HG03196 (cell line): ENCODE results near the gene SIPA1L3.
"Not testable (repeated sequence)": the region's sequence is repeated elsewhere in the genome, so short reads cannot be mapped to it uniquely, and the experiment has no call there.

ENCODE experiments used
- ATAC-seq: cut with Tn5 transposase; IDR thresholded peaks from one replicate; pipeline ENCODE4 v1.9.1; 2021; ENCODE audit not compliant: unreplicated experiment

The SIPA1L3 gene

DNA sequence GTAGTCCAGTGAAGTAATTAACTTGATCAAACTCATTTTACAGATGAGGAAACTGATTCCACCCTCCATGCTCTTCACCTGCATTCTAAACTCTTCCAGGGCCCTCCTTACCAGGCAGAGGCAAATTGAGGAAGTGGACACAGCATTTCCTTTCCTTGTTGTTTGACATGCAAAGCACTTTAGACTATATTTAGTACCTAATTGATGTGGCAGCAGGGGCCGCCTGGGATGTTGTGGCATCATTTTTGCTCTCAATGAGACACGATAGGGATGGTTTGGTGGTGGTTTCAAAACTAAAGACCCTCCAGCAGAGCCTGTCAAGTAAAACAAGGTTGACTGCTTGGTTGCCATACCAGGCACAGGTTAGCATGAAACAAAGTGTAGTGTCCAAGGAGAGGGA, 7.9 kb downstream of the SIPA1L3 start:
- peak; percentile 58 for ATAC-seq

DNA sequence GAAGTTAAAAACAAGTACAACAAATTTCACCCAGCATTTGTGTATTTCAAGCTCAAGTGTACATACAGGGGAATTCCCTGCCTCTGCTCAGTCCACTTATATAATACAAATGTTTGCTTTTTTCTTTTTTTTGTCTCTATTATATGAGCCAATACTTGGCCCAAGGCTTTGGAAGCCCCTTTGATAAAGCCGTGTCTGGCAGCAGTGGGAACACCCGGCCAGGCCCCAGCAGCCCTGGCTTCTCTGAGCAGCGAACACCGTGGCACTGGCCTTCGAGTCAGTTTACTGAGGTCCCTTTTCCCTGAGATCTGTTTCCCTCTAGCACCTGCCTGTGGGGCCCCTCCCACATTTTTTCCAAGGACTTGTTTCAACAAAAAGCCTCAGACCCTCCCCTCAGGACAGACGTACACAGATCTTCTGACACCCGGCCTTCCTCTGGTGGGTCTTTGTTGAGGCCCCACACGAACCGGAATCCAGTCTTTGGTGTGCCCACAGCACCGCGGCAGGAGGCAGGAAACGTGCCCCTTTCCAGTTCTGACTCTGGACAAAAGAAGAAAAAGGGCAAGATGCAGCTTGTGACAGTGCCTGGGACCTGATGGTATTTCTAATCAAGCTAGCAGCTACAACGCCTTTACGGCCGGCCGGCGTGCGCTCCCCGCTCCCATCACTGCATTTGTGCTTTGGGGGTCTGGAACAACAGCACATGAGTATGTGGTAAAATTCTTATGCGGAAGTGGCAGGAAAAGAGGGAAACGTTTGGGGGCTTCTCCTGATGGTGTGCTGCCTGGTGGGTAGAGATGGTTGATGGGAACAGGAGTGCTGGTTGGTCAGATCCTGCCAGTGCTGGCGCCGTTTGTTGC, 13.8 kb downstream of the SIPA1L3 start:
- ATAC-seq: no peak

DNA sequence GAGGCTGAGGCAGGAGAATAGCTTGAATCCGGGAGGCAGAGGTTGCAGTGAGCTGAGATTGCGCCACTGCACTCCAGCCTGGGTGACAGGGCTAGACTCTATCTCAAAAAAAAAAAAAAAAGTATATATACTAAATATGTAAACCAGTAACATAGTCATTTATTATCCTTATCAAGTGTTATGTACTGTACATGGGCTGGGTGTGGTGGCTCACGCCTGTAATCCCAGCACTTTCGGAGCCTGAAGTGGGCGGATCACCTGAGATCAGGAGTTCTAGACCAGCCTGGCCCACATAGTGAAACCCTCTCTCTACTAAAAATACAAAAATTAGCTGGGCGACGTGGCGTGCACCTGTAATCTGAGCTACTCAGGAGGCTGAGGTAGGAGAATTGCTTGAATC, 17.6 kb downstream of the SIPA1L3 start:
- not testable (repeated sequence) for ATAC-seq

DNA sequence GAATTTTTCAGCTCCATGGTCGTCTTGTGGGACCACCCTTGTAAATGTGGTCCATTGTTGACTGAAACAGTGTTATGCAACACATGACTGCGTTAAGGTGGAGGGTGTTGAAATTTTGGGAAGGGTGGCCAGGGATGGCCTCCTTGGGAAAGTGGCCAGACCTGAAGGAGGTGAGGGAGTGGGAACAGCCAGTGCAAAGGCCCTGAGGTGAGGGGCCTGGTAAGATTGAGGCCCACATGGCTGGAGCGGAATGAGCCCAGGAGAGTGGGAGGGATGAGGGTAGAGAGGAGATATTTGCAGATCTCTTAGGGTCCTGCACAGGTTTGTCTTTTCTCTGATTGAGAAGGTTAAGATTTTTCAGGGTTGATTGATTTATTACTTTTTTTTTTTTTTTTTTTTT, 18.2 kb downstream of the SIPA1L3 start:
- ATAC-seq: no peak

DNA sequence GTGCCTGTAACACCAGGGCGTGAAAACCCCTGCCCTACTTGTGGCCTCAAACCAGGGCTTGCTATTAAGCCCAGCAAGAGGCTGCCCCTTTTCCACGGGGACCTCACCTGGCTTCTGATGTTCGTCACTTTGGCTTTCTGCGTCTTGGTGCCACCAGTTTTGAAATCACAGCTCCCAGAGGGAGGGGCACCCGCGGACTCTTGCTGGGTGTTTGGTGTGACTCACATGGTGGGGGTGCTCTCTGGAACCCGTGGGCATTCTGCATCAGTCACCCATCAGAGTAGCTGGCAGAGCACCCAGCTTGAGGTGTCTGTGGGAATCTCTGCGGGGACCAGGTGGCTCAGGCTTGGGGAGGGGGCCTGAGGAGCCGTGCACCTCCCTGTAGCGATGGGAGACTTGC, 19.2 kb downstream of the SIPA1L3 start:
- no peak for ATAC-seq

DNA sequence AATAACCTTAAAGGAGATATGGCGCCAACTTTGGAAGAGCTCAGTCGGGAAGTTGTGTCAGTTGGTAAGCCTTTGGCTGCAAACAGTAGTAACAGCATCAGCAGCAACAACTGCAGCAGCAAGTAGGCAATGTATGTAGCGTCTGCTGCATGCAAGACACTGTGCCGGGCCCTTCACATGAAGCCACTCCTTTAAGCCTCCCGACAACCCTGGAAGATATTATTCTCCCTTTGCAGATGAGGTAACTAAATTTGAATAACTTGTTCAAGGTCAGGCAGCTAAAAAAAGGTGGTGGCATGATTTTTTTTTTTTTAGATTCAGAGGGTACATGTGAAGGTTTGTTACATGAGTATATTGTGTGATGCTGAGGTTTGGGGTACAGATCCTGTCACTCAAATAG, 19.7 kb downstream of the SIPA1L3 start:
- no peak for ATAC-seq

DNA sequence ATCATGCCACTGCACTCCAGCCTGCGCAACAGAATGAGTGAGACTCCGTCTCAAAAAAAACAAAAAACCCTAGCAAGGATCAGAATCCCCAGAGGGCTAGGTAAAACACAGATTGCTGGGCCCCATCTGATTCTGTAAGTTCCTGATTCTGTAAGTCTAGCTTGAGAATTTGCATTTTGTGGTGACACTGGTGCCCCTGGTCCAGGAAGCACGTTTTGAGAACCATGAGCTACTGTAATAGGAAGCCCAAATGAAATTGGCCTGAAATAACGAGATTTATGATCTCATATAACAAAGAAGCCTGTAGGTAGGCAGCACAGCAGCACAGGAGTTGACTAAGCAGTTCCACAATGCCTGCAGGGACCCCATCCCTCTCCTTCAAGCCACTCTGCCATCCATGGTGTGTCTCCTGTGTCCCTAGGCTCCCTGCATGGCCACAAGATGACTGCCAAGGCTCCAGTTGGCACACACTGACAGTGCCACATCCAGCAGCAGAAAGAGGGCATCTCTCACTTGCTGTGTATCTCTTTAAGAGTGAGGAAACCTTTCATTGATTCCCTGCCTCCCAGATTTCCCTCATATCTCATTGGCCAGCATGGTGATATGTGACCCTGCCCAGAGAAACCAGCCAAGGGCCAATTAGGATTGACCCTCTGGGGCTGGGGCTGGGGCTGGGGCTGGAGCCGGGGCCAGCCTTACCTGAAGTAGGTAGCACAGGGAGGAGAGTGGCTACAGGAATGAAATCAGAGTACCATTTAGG, 21.7 kb downstream of the SIPA1L3 start:
- ATAC-seq: no peak

DNA sequence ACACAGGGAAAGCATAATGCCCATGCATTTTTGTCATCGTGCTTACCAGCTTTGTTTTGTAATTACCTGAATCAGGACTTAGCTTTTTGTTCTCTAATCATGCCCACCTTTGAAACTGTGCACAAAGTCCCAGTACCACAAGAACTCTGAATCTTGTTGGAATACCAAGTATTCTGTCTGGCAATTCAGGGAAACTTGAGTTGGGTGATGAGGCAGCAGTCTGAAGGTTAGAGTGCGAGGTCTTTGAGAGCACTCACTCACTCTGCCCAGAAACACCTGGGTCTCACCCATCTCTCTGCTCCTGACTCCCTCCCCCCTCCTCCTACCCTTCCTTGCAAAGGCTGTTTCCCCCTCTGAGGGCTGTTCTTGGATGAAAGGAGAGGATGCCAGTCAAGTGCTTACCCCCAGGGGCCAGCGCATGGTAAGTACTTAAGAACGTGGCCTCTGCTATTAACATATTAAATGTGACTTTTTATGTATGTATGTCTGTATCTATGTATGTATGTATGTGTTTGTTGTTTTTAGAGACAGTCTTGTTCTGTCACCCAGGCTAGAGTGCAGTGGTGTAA, 22.4 kb downstream of the SIPA1L3 start:
- ATAC-seq: no peak

DNA sequence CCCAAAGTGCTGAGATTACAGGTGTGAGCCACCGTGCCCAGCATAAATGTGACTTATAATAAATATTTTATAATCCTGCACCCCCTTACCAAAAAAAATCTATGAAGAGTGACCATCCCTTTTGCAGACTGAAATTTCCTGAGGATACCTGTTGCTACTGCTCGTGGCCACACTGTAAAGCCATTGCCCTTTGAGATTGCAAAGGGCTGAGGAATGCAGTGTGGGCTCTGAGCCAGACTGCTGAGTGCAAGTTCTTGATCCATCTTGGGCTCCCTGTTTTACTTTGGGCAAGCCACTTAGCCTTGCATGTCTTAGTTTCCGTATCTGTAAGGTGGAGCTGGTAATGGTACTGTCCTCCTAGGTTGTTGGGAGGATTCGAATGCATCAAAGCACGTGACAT, 23.4 kb downstream of the SIPA1L3 start:
- no peak for ATAC-seq

DNA sequence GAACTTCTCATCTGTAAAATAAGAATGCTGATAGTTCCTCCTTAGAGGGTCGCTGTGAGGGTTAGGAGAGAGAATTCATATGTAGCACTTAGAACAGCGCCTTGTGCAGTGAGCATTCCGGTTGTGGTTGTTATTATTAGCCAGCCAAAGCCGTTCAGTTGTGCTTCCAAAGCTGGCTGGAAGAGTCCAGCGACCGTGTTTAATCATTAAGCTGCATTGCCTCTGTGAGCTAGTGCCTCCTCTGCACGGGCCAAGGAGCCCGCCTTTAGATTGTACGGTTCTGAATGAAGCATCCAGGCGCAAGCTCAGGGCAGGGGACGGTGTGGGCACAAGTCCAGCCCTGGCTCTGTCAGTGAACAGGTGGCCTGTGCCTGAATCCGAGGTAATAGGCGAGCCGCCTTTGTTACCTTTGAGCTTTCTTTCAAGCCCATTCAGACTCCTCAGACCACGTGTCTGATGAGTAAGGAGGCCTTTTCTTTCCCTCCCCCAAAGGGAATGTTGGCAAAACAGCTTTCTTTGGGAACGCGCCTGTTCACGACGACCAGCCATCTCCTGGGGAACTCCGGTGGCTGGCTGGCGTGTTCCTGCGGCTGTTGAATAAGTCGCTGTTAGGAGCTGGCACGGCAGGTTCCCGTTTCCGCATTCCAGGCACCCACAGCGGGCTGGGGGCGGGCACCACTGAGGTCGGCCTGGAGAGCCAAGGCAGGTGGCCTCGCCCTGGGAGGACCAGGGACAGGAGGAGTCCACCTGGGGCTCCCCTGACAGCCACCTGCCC, 25.1 kb downstream of the SIPA1L3 start:
- no peak for ATAC-seq

DNA sequence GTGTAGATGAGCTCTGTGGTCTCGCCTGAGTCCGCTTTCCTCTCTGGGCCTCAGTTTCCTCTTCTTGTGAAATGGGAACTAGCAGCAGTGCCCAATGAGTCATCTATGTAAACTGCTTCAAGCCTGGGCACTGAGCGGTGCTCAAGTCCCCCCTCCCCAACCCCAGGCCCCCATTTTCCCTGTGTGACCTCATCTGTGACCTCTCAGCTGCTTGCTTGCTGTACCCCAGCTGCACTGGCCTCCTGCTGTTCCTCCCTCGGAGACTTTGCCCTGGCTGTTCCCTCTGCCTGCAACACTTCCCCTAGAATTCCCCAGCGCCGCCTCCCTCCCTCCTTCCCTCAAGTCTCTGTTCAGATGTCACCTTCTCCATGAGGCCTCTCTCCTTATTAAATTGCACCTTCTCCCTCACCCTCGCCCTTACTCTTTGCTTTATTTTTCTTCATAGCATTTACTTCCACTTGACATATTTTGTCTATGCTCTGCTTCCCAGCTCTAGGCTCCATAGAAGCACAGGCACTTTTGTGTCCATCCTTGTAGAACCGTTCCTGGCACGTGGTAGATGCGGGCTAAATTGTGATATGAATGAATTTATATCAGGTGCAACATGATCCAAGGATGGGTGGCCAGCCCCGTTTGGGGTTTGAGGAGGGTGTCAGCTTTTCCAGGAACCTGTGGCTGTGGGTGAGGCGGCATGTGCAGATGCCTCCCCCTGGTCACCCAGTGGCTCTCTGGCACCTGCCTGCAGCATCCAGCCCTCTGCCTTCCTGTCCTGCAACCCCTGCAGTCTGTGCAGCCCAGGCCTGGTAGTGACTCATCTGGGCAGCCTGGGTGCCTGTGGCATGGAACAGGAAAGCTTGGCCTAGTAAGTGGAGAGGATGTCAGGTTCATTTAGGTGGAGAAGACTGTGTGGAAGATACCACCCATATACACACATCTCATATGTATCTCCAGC, 26.3 kb downstream of the SIPA1L3 start:
- ATAC-seq: no peak

DNA sequence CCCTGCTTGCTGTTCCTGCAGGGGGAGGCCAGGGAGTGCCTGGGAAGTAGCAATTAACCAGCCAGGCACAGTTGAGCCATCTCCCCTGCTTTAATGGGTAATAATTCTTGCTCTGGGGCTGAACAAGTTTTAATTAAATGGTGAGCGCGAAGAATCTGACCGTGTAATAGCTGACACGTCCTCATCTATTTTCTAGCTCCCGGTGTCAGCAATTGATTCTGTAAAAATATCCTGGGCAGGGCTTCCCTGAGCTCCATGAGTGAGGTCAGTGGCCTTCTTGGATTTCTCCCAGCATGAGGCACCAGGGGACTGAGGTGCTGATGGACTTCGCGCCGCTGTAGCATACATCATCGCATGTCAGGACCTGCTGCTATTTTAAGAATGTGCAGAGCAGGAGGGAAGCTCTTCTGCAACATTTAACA, 26.9 kb downstream of the SIPA1L3 start:
- ATAC-seq: no peak

DNA sequence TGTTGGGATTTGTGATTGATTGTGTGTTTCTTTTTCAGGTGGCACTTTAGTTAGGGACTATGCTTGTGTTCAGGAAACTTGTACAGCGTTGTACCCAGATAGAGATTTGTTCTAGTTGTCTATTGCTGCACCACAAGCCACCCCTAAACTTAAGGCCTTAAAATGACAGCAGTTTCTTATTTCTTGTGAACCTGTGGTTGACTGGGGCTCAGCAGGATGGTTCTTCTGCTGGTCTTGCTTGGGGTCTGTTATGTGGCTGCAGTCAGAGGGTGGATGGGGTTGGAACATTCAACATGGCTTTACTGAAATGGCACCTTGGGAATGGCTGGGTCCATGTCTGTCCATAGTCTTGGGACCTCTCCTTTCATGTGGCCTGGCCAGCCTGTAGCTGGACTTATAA, 28.3 kb downstream of the SIPA1L3 start:
- no peak for ATAC-seq

DNA sequence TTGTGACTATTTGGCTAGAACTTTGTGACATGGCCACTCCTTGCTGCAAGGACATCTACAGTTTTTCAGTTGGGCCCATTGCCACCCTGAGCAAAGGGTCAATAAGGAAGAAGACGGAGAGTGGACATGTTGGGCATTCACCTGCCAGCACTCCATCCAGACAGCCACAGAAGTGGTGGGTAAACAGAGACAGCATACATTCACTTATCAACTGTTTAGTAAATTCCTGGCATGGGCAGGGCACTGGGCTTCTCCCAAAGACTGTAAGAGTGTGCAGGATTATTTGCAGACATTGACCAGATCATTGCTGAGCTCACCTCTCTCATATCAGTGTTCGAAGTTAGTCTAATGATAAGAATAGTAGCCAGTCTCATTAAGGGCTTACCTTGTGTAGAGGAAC, 29.2 kb downstream of the SIPA1L3 start:
- ATAC-seq: no peak

DNA sequence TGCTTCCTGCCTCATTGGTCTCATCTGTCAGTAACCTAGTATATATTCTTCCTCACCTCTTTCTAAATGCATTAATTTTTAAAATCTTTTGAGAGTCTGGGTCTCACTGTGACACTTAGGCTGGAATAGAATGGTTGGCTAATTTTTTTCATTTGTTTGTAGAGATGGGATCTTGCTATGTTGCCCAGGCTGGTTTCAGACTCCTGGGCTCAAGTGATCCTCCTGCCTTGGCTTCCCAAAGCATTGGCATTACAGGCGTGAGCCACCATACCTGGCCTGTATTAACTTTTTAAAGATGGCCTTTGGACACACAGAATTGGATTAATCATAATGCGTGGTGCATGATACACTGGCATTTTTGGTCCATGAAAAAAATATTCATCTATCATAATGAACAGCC, 29.9 kb downstream of the SIPA1L3 start:
- no peak for ATAC-seq

DNA sequence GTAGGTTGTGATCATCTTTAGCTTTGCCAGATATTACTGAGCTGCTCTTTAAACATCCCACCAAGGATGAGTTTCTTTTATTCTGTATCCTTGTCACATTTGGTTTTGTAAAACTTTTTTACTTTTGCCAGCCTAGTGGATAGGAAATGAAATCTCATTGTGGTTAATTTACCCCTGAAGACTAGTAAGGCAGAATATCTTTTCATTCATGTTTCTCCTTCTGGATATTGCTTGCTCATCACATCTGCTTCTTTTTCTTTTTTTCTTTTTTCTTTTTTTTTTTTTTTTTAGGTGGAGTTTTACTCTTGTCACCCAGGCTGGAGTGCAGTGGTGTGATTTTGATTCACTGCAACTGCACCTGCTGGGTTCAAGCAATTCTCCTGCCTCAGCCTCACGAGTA, 31.3 kb downstream of the SIPA1L3 start:
- no peak for ATAC-seq

DNA sequence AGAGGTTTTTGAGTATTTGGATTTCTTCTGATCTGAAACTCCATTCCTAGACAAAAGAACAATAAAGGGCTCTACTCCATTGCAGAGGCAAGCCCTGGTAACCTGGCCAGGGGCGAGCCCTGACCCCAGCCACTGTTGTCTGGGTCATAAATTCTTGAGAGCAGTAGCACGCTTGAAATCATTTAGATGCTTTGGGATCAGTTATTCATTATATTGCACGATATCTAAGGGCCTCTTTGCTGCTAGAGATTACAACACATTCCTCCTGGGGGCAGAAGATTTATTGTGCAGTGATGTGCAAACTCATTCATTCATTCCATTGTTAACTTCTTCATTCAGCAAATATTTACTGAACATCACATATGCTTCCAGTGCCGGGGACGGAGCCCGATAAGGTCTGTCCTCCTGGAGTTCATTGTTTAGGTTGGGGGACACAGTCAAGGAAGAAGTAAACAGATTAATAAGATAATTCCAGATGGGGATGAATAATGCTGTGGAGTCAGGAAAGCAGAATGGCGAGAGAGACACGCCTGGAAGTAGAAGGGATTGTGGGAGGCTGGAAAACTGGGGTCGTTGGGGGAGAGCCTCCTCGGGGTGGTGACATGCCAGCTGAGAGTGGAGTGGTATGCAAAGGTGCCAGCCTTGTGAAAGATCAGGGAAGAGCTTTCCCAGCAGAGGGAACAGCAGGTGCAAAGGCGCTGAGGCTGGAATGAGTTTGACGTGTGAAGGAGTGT, 34.9 kb downstream of the SIPA1L3 start:
- no peak for ATAC-seq

DNA sequence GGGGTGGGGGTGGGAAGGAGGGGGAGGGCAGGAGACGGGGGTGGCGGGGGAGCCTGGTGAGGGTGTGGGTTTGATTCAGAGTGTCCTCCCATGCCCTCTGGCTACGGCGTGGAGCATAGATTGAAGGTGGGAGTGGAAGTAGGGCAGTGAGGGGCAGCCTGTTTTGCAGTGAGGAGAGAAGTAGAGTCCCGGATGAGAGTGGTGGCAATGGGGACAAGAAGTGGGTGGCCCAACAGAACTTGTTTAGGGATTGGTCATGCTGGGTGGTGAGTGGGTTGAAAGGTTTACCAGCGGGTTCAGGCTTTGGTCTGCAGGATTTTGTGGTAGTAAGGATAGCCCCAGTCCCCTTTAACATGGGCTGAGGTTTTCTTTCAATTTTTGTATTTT, 35.5 kb downstream of the SIPA1L3 start:
- no peak for ATAC-seq

DNA sequence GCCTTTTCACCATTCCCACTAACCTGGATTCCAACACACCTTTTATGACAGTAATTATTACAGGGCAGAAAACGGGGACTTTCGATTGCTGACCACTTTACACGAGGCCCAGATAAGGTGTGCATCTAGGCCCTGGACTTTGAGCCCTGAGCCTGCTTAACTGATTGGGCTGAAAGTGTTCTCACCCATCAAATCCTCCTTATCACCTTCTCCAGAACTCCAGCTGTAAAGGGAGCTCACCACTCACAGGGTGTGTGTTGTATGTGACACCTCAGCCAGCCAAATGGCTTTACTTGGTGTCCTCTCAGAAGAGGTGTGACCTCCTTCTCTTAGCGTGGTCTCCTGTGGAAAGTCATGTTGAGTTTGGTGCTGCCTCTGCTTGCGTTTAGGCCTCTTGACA, 36.5 kb downstream of the SIPA1L3 start:
- ATAC-seq: no peak

DNA sequence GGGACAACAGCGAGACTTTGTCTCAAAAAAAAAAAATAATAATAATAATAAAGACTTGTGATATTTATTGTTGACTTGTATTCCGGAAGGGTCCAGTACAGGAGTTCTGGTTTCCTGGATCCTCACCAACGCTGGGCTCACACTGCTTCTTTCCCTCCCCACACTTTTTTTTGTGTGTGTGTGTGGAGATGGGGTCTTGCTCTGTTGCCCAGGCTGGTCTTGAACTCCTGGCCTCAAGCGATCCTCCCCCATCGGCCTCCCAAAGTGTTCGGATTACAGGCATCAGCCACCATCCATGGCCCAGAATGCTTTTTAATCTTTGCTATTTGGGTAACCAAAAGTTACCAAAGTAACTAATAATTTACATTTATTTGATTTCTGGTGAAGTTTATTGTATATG, 39.1 kb downstream of the SIPA1L3 start:
- no peak for ATAC-seq
